ENCODE data around the gene MARCHF9. TPM values are rescaled to one million over a fixed set of nuclear protein-coding genes. Genes with fewer than 3 reads are reported as not detected.
"Not testable (repeated sequence)": the region's sequence is repeated elsewhere in the genome, so short reads cannot be mapped to it uniquely, and the experiment has no call there.

Gene MARCHF9
- total RNA-seq, 1 experiment from 2014 or later = 19.8 TPM

GRCh38 chr12:57718641-57719528 is 36.0 kb upstream of the MARCHF9 start:
- TF ChIP-seq CTCF (conservative IDR thresholded peaks at IDR 0.05; ENCODE audit: low read depth, low read length) = no peak
- no peak for TF ChIP-seq EZH2 (IDR thresholded peaks at IDR 0.05; ENCODE audit: borderline replicate concordance, low read depth, low read length, poor library complexity, severe bottlenecking)
- Histone ChIP-seq H3K36me3 (ENCODE audit: insufficient read depth, low read length, poor library complexity, severe bottlenecking) (peaks cover 15% of the 10 kb centered on the region), H3K27me3 (replicated peaks; ENCODE audit: insufficient read depth, low read depth, low read length, poor library complexity) (no peaks in the 10 kb centered on the region), H3K27ac (ENCODE audit: low read depth, low read length, poor library complexity, severe bottlenecking) (no peak overlapping the region), H3K4me3 (ENCODE audit: low read depth, low read length, poor library complexity, severe bottlenecking) (no peak overlapping the region), H3K9me3 (ENCODE audit: low read depth, low read length, poor library complexity, severe bottlenecking) (no peaks in the 10 kb centered on the region), H3K4me1 (ENCODE audit: insufficient read depth, low read length, poor library complexity, severe bottlenecking) (no peaks in the 10 kb centered on the region)
- CTCF ChIA-PET = no interaction called here
- intact Hi-C loops (cut with micrococcal nuclease; ENCODE audit: unreplicated experiment) = no loop called here
- POLR2A ChIA-PET (ENCODE audit: low non-redundant PET) = no interaction called here
- no peak for DNase-seq (ENCODE audit: low spot score)
- BruUV-seq (replicated peaks) = no TSS peak

GRCh38 chr12:57719777-57720605 is 34.9 kb upstream of the MARCHF9 start:
- no peaks in the 10 kb centered on the region for H3K9me3 ChIP-seq (ENCODE audit: low read depth, low read length, poor library complexity, severe bottlenecking)
- POLR2A ChIA-PET (ENCODE audit: low non-redundant PET) = no interaction called here
- peaks cover 15% of the 10 kb centered on the region for H3K36me3 ChIP-seq (ENCODE audit: insufficient read depth, low read length, poor library complexity, severe bottlenecking)
- intact Hi-C loops (cut with micrococcal nuclease; ENCODE audit: unreplicated experiment) = no loop called here
- CTCF ChIA-PET = no interaction called here
- DNase-seq (ENCODE audit: low spot score) = no peak
- no TSS peak for BruUV-seq (replicated peaks)
- no peak for TF ChIP-seq CTCF (conservative IDR thresholded peaks at IDR 0.05; ENCODE audit: low read depth, low read length)
- TF ChIP-seq EZH2 (IDR thresholded peaks at IDR 0.05; ENCODE audit: borderline replicate concordance, low read depth, low read length, poor library complexity, severe bottlenecking) = no peak
- H3K4me1 ChIP-seq (ENCODE audit: insufficient read depth, low read length, poor library complexity, severe bottlenecking) = no peaks in the 10 kb centered on the region
- H3K27me3 ChIP-seq (replicated peaks; ENCODE audit: insufficient read depth, low read depth, low read length, poor library complexity) = no peaks in the 10 kb centered on the region
- no peak overlapping the region for H3K27ac ChIP-seq (ENCODE audit: low read depth, low read length, poor library complexity, severe bottlenecking)
- no peak overlapping the region for H3K4me3 ChIP-seq (ENCODE audit: low read depth, low read length, poor library complexity, severe bottlenecking)

- BruUV-seq (replicated peaks) = TSS peak; percentile 85
- ChIA-PET CTCF (no interaction called here), POLR2A (ENCODE audit: low non-redundant PET) (no interaction called here)
- H3K9me3 ChIP-seq (ENCODE audit: low read depth, low read length, poor library complexity, severe bottlenecking) = no peaks in the 10 kb centered on the region
- intact Hi-C loops (cut with micrococcal nuclease; ENCODE audit: unreplicated experiment) = no loop called here
- TF ChIP-seq EZH2 (IDR thresholded peaks at IDR 0.05; ENCODE audit: borderline replicate concordance, low read depth, low read length, poor library complexity, severe bottlenecking) (no peak), CTCF (conservative IDR thresholded peaks at IDR 0.05; ENCODE audit: low read depth, low read length) (no peak)
- no peak for DNase-seq (ENCODE audit: low spot score)
- no peak overlapping the region for H3K4me3 ChIP-seq (ENCODE audit: low read depth, low read length, poor library complexity, severe bottlenecking)
- H3K4me1 ChIP-seq (ENCODE audit: insufficient read depth, low read length, poor library complexity, severe bottlenecking) = no peaks in the 10 kb centered on the region
- H3K27me3 ChIP-seq (replicated peaks; ENCODE audit: insufficient read depth, low read depth, low read length, poor library complexity) = no peaks in the 10 kb centered on the region
- H3K36me3 ChIP-seq (ENCODE audit: insufficient read depth, low read length, poor library complexity, severe bottlenecking) = peaks cover 15% of the 10 kb centered on the region
- H3K27ac ChIP-seq (ENCODE audit: low read depth, low read length, poor library complexity, severe bottlenecking) = no peak overlapping the region
Measured at GRCh38 chr12:57720606-57721595, 34.0 kb upstream of the MARCHF9 start.

- H3K36me3 ChIP-seq (ENCODE audit: insufficient read depth, low read length, poor library complexity, severe bottlenecking) = peaks cover 15% of the 10 kb centered on the region
- POLR2A ChIA-PET (ENCODE audit: low non-redundant PET); DNase-seq (ENCODE audit: low spot score); H3K4me1 ChIP-seq (ENCODE audit: insufficient read depth, low read length, poor library complexity, severe bottlenecking); BruUV-seq (replicated peaks); H3K4me3 ChIP-seq (ENCODE audit: low read depth, low read length, poor library complexity, severe bottlenecking); H3K27me3 ChIP-seq (replicated peaks; ENCODE audit: insufficient read depth, low read depth, low read length, poor library complexity); CTCF ChIA-PET; H3K27ac ChIP-seq (ENCODE audit: low read depth, low read length, poor library complexity, severe bottlenecking); H3K9me3 ChIP-seq (ENCODE audit: low read depth, low read length, poor library complexity, severe bottlenecking); intact Hi-C loops (cut with micrococcal nuclease; ENCODE audit: unreplicated experiment): not testable (repeated sequence)
Measured at GRCh38 chr12:57721846-57722608, 32.9 kb upstream of the MARCHF9 start.

Data from A673 (cell line).